Muscle of arm (tissue), 14 donors: Measurements from ENCODE around the gene LAMP1. TPM values are rescaled to one million over a fixed set of nuclear protein-coding genes. Genes with fewer than 3 reads are reported as not detected.
"Not testable (repeated sequence)": the region's sequence is repeated elsewhere in the genome, so short reads cannot be mapped to it uniquely, and the experiment has no call there.

Experiments used
- DNase-seq: peaks from one replicate; pipeline ENCODE4 v3.0.0-alpha.2; 2013
- long read RNA-seq, 11 donors: transcript quantifications; one replicate each; lab custom pipeline, GENCODE V29; 2026
- polyA plus RNA-seq, 12 donors: library from polyadenylated mRNA; unstranded; fragments of 120-200 nt; gene quantifications; one replicate each; pipeline ENCODE4 v1.2.1, GENCODE V29; 2013; ENCODE audit not compliant: insufficient read length in 12 of 12

LAMP1 gene
- 100 to 1,000 TPM in 2 of 12 donors, 10 to 100 TPM in 9, not detected in 1; 75.4 to 113 (median 88.4) TPM for polyA plus RNA-seq
- long read RNA-seq, donor 1, transcript LAMP1-201 (9 exons, 2,699 nt), result major isoform, 54 of 119 reads
- long read RNA-seq, donor 1, partial matches to known transcripts, result 65 of 119 reads
- long read RNA-seq, donor 1, other reads (novel, unspliced or antisense), result 0 of 119 reads
- long read RNA-seq, donor 2, transcript LAMP1-201 (9 exons, 2,699 nt), result major isoform, 47 of 132 reads
- long read RNA-seq, donor 2, partial matches to known transcripts, result 85 of 132 reads
- long read RNA-seq, donor 2, other reads (novel, unspliced or antisense), result 0 of 132 reads
- long read RNA-seq, donor 3, transcript LAMP1-201 (9 exons, 2,699 nt), result major isoform, 25 of 25 reads
- long read RNA-seq, donor 3, partial matches to known transcripts, result 0 of 25 reads
- long read RNA-seq, donor 3, other reads (novel, unspliced or antisense), result 0 of 25 reads
- long read RNA-seq, donor 4, transcript LAMP1-201 (9 exons, 2,699 nt), result major isoform, 5 of 58 reads
- long read RNA-seq, donor 4, partial matches to known transcripts, result 53 of 58 reads
- long read RNA-seq, donor 4, other reads (novel, unspliced or antisense), result 0 of 58 reads
- long read RNA-seq, donor 5, transcript LAMP1-201 (9 exons, 2,699 nt), result major isoform, 33 of 650 reads
- long read RNA-seq, donor 5, partial matches to known transcripts, result 579 of 650 reads
- long read RNA-seq, donor 5, other reads (novel, unspliced or antisense), result 38 of 650 reads
- long read RNA-seq, donor 6, transcript LAMP1-201 (9 exons, 2,699 nt), result major isoform, 19 of 113 reads
- long read RNA-seq, donor 6, partial matches to known transcripts, result 65 of 113 reads
- long read RNA-seq, donor 6, other reads (novel, unspliced or antisense), result 29 of 113 reads
- long read RNA-seq, donor 7, transcript LAMP1-201 (9 exons, 2,699 nt), result major isoform, 13 of 46 reads
- long read RNA-seq, donor 7, partial matches to known transcripts, result 33 of 46 reads
- long read RNA-seq, donor 7, other reads (novel, unspliced or antisense), result 0 of 46 reads
- long read RNA-seq, donor 8, transcript LAMP1-201 (9 exons, 2,699 nt), result major isoform, 40 of 503 reads
- long read RNA-seq, donor 8, partial matches to known transcripts, result 457 of 503 reads
- long read RNA-seq, donor 8, other reads (novel, unspliced or antisense), result 6 of 503 reads
- long read RNA-seq, donor 9, transcript LAMP1-201 (9 exons, 2,699 nt), result major isoform, 12 of 31 reads
- long read RNA-seq, donor 9, partial matches to known transcripts, result 19 of 31 reads
- long read RNA-seq, donor 9, other reads (novel, unspliced or antisense), result 0 of 31 reads
- long read RNA-seq, donor 10, transcript LAMP1-201 (9 exons, 2,699 nt), result major isoform, 27 of 27 reads
- long read RNA-seq, donor 10, partial matches to known transcripts, result 0 of 27 reads
- long read RNA-seq, donor 10, other reads (novel, unspliced or antisense), result 0 of 27 reads
- long read RNA-seq, donor 11, transcript LAMP1-201 (9 exons, 2,699 nt), result major isoform, 31 of 140 reads
- long read RNA-seq, donor 11, partial matches to known transcripts, result 109 of 140 reads
- long read RNA-seq, donor 11, other reads (novel, unspliced or antisense), result 0 of 140 reads

GRCh38 chr13:113296823-113297369 is at the start of gene LAMP1:
TSS of gene LAMP1 (plus strand) at chr13:113297239. CDS start at chr13:113297435, 196 bp downstream.
- DNase-seq, result peak; percentile 99

GRCh38 chr13:113252516-113253095 is 44.4 kb upstream of the LAMP1 start:
- no peak for DNase-seq

GRCh38 chr13:113257908-113258307 is 39.1 kb upstream of the LAMP1 start:
- not testable (repeated sequence) for DNase-seq

GRCh38 chr13:113258321-113259054 is 38.6 kb upstream of the LAMP1 start:
- no peak for DNase-seq

GRCh38 chr13:113260996-113261395 is 36.0 kb upstream of the LAMP1 start:
- no peak for DNase-seq

- not testable (repeated sequence) for DNase-seq
Measured at GRCh38 chr13:113263016-113263415, 34.0 kb upstream of the LAMP1 start.

GRCh38 chr13:113267642-113268405 is 29.2 kb upstream of the LAMP1 start:
- DNase-seq, result no peak

- DNase-seq, result no peak
Measured at GRCh38 chr13:113272031-113272430, 25.0 kb upstream of the LAMP1 start.

GRCh38 chr13:113272701-113273181 is 24.3 kb upstream of the LAMP1 start:
- DNase-seq, result no peak

- no peak for DNase-seq
Measured at GRCh38 chr13:113273321-113273720, 23.7 kb upstream of the LAMP1 start.

GRCh38 chr13:113273851-113274590 is 23.0 kb upstream of the LAMP1 start:
- no peak for DNase-seq

- DNase-seq, result no peak
Measured at GRCh38 chr13:113274721-113275120, 22.3 kb upstream of the LAMP1 start.

GRCh38 chr13:113275387-113275786 is 21.7 kb upstream of the LAMP1 start:
- DNase-seq, result no peak

- DNase-seq, result no peak
Measured at GRCh38 chr13:113280126-113280525, 16.9 kb upstream of the LAMP1 start.

- DNase-seq, result no peak
Measured at GRCh38 chr13:113283904-113284303, 13.1 kb upstream of the LAMP1 start.

GRCh38 chr13:113288880-113289279 is 8.2 kb upstream of the LAMP1 start:
- DNase-seq, result no peak

GRCh38 chr13:113291129-113291528 is 5.9 kb upstream of the LAMP1 start:
- DNase-seq, result no peak
